Activated T-helper 1 cell treated with anti-CD3 and anti-CD28 coated beads, Interleukin-12 subunit alpha, Interleukin-12 subunit beta, Interleukin-2, Interleukin-4 antibody, amounts not matched to agents 30 ng/mL and 10 ng/mL and 1 ng/mL, durations not matched to agents 14 hours and 24 hours and 36 hours (primary cell): ENCODE data around the gene BPHL. TPM values are rescaled to one million over a fixed set of nuclear protein-coding genes. Genes with fewer than 3 reads are reported as not detected.
"Not testable (repeated sequence)": the region's sequence is repeated elsewhere in the genome, so short reads cannot be mapped to it uniquely, and the experiment has no call there.

Experiments
- DNase-seq: peaks from one replicate; pipeline ENCODE4 v3.0.0; 2021; ENCODE audit warnings: low spot score
- H3K27ac Mint-ChIP-seq: one replicate; pipeline ENCODE4 v1.8.0; 2021; ENCODE audit warnings: mild to moderate bottlenecking, mixed read lengths
- H3K27me3 Mint-ChIP-seq: one replicate; pipeline ENCODE4 v1.8.0; 2022; ENCODE audit warnings: mild to moderate bottlenecking, moderate library complexity, mixed read lengths; ENCODE audit not compliant: insufficient read depth
- H3K36me3 Mint-ChIP-seq: one replicate; pipeline ENCODE4 v1.8.0; 2021; ENCODE audit warnings: low read depth, mixed read lengths
- H3K4me1 Mint-ChIP-seq: one replicate; pipeline ENCODE4 v1.8.0; 2021; ENCODE audit warnings: low read depth, mixed read lengths
- H3K4me3 Mint-ChIP-seq: one replicate; pipeline ENCODE4 v1.8.0; 2021; ENCODE audit warnings: mild to moderate bottlenecking, moderate library complexity, mixed read lengths
- H3K9me3 Mint-ChIP-seq: one replicate; pipeline ENCODE4 v1.8.0; 2021; ENCODE audit warnings: mixed read lengths
- intact Hi-C: fragments of 100-400 bp; cut with micrococcal nuclease; formaldehyde crosslinking; loops from one replicate; pipeline ENCODE4 v1.15.1; 2024
- total RNA-seq: library from RNA; stranded (reverse); gene quantifications from 2 replicates; pipeline ENCODE4 v1.2.3, GENCODE V29; 2022

BPHL gene
- total RNA-seq, 1 donor from 2014 or later = 7.9 TPM

DNA sequence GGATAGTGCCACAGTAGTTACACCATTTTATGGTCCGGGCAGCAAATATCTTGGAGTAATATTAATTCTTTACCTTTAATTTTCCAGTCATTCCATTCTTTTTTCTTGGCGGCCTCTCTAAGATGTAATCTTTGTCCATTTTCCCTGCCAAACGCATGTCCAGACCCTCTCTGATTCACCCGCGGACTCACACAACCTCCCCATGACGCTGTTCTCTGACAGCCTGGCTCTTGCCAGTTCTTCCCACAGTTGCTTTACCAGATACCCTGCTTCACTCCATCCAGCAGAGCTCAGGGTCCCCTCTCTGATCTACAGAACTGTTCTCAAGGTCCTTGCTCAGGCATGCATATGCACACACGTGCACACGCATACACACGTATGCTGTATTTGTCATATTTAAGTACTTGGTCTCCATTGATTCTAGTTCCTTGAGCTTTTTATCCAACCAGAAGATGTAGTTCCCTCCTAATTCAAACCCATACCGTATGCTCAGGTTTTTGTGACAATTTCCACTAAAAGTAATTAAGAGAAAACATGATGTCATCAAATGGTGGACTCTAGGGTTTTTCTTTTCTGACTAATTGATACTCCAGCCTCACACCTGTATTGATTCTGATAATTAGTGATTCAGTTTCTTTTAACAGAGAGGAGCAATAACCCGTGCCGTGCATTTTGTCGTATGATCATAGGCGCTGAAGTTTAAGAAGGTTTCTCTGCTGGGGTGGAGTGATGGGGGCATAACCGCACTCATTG lies 10.0 kb downstream of the BPHL start:
- Mint-ChIP-seq H3K27ac (no peak overlapping the region), H3K4me3 (no peak overlapping the region), H3K4me1 (no peaks in the 10 kb centered on the region), H3K9me3 (no peaks in the 10 kb centered on the region), H3K36me3 (no peaks in the 10 kb centered on the region), H3K27me3 (no peaks in the 10 kb centered on the region)
- no peak for DNase-seq
- intact Hi-C loops = loop anchor here (5.0 kb wide), 1 partner anchor 604 kb away; no protein-coding TSS in a partner anchor

DNA sequence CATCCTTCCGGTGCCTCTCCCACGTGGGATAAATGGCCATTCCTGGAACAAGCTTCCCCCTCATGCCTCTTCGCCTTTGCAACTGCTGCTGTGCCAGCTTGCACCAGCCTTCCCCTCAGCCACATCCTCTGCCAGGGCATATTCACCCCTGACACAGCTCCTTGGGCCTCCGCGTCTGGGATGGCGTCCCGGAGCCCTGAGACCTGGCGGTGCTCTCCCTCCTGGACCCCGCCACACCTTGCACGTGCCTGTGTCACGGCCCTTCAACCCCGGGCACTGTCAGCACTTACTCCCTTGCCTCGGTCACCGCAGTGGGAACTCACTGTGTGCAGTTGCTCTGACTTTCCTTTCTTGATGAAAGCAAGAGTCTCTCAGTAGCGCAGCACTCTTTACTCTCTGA lies 13.2 kb downstream of the BPHL start:
- Mint-ChIP-seq H3K27ac (no peak overlapping the region), H3K9me3 (no peaks in the 10 kb centered on the region)
- intact Hi-C loops = no loop called here

DNA sequence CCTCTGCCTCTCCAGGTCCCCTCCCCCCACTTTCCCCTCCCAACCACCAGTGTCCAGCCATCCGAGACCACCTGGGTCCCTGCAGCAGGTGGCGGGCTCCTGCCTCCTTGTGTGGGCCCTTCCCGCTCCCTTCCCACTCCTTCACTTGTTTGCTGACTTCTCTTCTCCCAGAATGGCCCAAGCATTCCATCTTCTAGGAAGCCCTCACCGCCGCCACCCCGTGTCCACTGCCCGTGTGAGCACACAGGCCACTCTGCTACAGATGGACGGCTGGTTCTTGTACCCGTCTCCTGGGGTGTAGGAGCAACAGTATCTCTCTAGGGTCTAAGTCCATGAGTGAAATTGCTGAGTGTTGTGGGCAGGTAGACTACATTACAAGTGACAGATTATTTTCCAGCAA lies 15.0 kb downstream of the BPHL start:
- no peak overlapping the region for H3K27ac Mint-ChIP-seq

More for the DNA sequence above, 13.2 kb downstream of the BPHL start:
- no peak for DNase-seq
- no peaks in the 10 kb centered on the region for H3K4me1 Mint-ChIP-seq
- no peaks in the 10 kb centered on the region for H3K36me3 Mint-ChIP-seq
- no peaks in the 10 kb centered on the region for H3K27me3 Mint-ChIP-seq
- no peak overlapping the region for H3K4me3 Mint-ChIP-seq

DNA sequence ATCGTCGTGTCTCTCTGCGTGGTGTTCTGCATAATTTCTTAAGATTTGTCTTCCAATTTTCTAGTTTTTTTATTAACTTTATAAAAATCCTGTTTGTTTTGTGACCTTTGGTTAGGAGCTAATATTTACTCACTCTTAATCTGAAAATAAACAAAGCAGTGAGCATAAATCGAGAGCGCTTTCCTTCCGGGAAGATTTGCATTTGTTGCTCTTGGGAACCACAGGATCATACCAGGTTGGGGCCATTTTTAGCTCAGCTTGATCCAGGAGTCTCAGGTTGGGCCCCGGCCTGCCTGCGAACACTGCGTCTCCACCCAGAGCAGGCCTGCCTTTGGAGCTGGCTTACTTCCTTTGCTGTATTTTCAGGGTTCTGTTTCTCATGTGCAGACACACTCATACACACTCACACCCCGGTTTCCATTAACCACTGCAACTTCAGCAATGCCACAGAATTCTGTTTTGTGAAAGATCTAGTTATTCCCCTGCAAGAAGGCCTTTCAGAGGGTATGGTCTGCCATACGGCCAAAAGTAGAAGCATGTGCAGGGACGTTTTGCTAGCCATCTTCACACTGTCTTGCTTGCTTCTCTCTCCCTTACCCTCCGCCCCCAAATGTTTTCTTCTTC lies 17.3 kb downstream of the BPHL start:
- H3K9me3 Mint-ChIP-seq = no peaks in the 10 kb centered on the region
- peaks cover 2% of the 10 kb centered on the region for H3K36me3 Mint-ChIP-seq
- H3K4me3 Mint-ChIP-seq = no peak overlapping the region
- peaks cover 3% of the 10 kb centered on the region for H3K27me3 Mint-ChIP-seq
- no peak overlapping the region for H3K27ac Mint-ChIP-seq
- no peaks in the 10 kb centered on the region for H3K4me1 Mint-ChIP-seq
- DNase-seq = no peak
- intact Hi-C loops = no loop called here

More for the DNA sequence above, 15.0 kb downstream of the BPHL start:
- Mint-ChIP-seq H3K4me3 (no peak overlapping the region), H3K36me3 (no peaks in the 10 kb centered on the region), H3K4me1 (no peaks in the 10 kb centered on the region), H3K9me3 (no peaks in the 10 kb centered on the region), H3K27me3 (no peaks in the 10 kb centered on the region)
- DNase-seq = no peak
- intact Hi-C loops = no loop called here

DNA sequence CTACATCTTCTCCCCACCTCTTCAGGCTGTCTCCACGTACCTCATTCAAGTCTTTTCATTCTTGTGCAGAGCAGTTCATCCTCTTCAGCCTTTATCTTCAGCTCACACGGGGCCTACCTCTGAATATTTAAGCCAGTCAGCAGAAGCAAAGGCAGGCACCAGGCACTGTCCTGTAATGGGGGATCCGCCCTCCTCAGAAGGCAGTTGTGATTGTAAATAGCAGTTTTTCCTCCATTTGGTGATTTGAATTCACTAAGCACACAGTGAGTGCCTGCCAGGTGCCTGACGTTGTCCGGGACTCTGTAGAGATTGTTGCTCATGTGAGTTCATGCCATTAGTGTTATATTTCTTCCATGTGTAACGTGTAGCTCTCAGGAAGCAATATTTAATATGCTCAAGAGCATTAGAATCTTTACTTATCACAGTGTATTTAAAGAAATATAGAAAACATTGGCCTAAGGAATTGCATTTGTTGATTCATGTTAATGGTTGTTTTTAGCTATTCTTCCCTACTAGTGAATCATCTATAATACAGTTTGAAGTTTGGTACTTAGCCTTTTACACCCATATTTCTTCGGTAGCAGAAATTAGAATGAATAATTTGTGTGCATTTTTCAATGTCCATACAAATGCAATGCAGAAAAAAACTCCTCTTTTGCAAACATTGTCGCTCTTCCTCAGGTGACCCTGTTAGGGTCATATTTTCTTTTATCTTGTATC lies 17.9 kb downstream of the BPHL start:
- no peaks in the 10 kb centered on the region for H3K9me3 Mint-ChIP-seq
- H3K36me3 Mint-ChIP-seq = peaks cover 2% of the 10 kb centered on the region
- H3K4me1 Mint-ChIP-seq = no peaks in the 10 kb centered on the region
- DNase-seq = no peak
- no peak overlapping the region for H3K27ac Mint-ChIP-seq
- no peak overlapping the region for H3K4me3 Mint-ChIP-seq
- intact Hi-C loops = no loop called here
- H3K27me3 Mint-ChIP-seq = peaks cover 3% of the 10 kb centered on the region

DNA sequence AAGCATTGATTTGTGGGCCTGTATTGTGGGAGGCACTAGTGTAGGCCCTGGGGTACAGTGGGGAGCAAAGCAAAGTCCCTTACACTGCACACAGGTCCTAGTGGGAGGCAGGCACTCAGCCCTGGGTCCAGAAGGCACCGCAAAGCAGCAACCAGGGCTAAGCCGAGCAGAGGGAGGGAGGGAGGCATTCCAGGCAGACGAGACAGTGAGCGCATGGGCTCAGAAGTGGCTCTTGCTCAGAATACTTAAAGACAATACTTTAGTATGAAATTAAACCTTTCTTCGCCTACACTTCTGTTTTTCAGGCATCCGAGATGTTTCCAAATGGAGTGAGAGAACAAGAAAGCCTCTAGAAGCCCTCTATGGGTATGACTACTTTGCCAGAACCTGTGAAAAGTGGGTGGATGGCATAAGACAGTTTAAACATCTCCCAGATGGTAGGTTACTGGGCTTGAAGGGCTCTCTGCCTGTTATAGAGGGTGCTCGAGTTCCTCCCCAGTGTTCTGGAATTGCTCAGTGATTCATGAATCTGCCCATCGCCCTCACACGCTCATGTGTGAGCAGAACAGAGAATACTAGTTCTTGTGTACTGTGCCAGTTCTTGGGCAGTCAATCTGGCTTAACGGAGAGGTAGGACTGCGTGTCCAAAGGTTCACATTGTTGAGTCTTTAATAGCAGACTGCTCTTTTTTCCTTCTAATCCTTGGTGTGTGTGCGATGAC lies 18.7 kb downstream of the BPHL start:
- Mint-ChIP-seq H3K9me3 (no peaks in the 10 kb centered on the region), H3K27ac (no peak overlapping the region), H3K4me3 (no peak overlapping the region), H3K36me3 (peaks cover 2% of the 10 kb centered on the region), H3K27me3 (peaks cover 3% of the 10 kb centered on the region), H3K4me1 (no peaks in the 10 kb centered on the region)
- intact Hi-C loops = no loop called here
- no peak for DNase-seq

DNA sequence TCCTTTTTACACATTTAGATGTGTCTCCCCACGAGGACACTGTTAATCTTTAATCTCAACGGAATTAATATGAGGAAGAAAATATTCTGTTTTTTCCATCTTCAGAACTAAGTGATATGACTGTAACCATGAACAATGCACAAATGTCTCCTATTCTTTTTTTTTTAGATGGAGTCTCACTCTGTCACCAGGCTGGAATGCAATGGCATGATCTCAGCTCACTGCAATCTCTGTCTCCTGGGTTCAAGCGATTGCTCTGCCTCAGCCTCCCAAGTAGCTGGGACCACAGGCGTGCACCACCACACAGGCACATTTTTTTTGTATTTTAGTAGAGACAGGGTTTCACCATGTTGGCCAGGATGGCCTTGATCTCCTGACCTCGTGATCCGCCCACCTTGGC lies 19.4 kb downstream of the BPHL start:
- H3K4me1 Mint-ChIP-seq, intact Hi-C loops, H3K27me3 Mint-ChIP-seq, DNase-seq, H3K9me3 Mint-ChIP-seq, H3K36me3 Mint-ChIP-seq, H3K4me3 Mint-ChIP-seq, H3K27ac Mint-ChIP-seq: not testable (repeated sequence)

DNA sequence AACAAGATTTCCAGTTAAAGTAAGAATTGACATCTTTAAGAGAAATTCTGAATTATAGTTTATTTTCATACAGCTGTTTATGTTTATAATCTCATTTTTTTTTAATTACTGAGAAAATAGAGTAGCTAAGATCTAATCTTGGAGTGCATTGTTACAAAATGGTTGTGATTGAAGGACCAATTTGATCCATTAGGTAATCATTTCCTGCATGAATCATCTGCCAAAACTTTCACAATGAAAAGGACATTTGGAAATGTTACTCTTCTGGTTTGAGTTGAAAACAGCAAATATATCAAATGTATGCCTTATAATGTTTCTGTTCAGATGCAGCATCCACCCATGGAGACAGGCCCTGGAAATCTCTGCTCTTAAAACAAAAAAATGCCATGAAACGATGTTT lies 19.8 kb downstream of the BPHL start:
- DNase-seq = no peak
- intact Hi-C loops = no loop called here
- Mint-ChIP-seq H3K36me3 (peaks cover 2% of the 10 kb centered on the region), H3K4me3 (no peak overlapping the region), H3K4me1 (no peaks in the 10 kb centered on the region), H3K9me3 (no peaks in the 10 kb centered on the region), H3K27ac (no peak overlapping the region), H3K27me3 (peaks cover 3% of the 10 kb centered on the region)

DNA sequence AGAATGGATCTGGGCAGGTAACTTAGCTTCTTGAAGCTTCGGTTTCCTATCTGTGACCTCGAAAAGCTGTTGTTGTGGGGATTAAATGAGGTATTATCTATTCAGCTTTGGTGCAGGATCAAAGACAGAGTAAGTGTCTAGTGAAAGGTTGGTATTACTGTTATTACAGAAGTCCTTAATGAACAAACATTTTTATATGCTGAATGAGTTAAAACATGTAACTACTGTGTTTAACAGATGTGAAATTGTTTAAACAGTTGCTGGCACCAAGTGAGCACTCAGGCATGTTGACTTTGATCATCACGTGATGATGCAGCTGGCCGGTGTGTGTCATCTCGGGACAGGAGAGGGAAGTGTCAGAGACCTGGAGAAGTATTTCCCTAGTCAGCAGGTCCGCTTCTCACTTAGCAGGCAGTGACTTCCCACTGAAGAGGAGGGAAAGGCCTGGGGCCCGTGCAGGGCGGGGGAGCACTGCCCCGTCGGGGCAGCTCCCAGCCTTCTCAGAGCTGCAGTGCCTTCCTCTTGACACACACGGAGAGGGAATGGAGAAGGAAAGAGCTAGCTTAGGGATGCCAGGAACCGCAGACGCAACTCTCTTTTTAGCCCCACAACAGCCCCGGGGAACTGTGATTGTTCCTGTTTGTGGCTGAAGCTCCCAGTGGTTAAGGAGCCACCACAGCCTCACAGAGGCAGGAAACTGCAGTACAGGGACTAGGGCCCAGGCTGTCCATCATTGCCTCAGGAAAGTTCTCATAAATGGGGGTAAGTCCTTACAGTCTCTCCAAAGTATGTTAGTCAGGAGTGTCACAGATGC lies 20.8 kb downstream of the BPHL start:
- Mint-ChIP-seq H3K4me1 (no peaks in the 10 kb centered on the region), H3K9me3 (no peaks in the 10 kb centered on the region), H3K27ac (no peak overlapping the region), H3K27me3 (peaks cover 3% of the 10 kb centered on the region), H3K4me3 (no peak overlapping the region), H3K36me3 (peaks cover 2% of the 10 kb centered on the region)
- intact Hi-C loops = no loop called here
- no peak for DNase-seq

DNA sequence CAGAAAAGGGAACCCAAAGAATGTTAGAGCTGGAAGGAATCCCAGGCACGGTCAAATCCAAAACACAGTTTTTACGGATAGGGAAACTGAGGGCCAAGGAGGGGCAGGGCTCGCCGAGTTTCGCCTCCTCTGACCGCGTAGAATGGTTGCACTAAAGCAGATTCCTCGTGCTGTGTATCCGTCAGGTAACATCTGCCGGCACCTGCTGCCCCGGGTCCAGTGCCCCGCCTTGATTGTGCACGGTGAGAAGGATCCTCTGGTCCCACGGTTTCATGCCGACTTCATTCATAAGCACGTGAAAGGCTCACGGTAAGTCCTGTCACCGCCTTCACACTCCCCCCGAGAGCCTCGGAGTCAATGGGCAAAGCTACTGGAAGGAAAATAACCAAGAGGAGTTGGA lies 21.7 kb downstream of the BPHL start:
- peaks cover 3% of the 10 kb centered on the region for H3K27me3 Mint-ChIP-seq
- no peak for DNase-seq
- intact Hi-C loops = no loop called here
- H3K36me3 Mint-ChIP-seq = peaks cover 2% of the 10 kb centered on the region
- peaks cover 8% of the 10 kb centered on the region for H3K4me1 Mint-ChIP-seq
- H3K9me3 Mint-ChIP-seq = no peaks in the 10 kb centered on the region
- no peak overlapping the region for H3K27ac Mint-ChIP-seq
- no peak overlapping the region for H3K4me3 Mint-ChIP-seq

DNA sequence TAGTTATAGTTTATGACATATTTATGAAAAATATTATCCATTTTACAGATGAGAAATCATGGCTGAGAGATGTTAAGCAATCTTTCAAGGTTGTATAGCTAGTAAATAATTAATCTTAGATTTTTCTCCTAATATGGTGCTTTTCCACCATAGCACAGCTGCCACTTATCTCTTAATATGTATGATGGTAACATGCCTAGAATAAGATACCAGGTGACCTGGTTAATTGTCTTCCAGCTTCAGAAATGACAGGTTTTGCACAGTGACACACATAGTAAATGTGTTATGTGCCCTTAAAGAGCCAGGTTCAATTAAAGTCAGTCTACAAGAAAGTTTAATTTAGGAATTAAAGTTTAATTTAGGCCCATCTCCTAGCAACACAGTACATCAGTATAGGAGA lies 24.0 kb downstream of the BPHL start:
- peaks cover 2% of the 10 kb centered on the region for H3K36me3 Mint-ChIP-seq
- intact Hi-C loops = no loop called here
- H3K27me3 Mint-ChIP-seq = peaks cover 3% of the 10 kb centered on the region
- H3K4me1 Mint-ChIP-seq = peaks cover 8% of the 10 kb centered on the region
- H3K4me3 Mint-ChIP-seq = no peak overlapping the region
- H3K9me3 Mint-ChIP-seq = no peaks in the 10 kb centered on the region
- no peak overlapping the region for H3K27ac Mint-ChIP-seq
- DNase-seq = no peak

DNA sequence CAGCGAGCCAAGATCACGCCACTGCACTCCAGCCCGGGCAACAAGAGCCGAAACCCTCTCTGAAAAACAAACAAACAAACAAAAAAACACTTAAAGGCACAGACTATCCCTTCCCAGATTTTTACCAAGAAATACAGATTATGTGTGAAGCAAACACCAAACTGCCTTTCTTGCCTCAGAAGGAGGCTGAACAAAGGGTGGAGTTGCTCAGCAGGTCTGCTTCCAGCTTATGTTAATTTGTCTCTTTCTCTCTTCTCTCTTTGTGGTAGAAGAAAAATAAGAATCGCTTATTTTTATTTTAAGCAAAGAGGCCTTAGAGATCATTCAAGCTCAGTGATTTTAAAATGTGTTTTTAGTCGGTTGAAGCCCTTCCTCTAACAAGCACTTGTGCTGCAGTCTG lies 24.6 kb downstream of the BPHL start:
- H3K27ac Mint-ChIP-seq = no peak overlapping the region
- DNase-seq = no peak
- H3K4me3 Mint-ChIP-seq = no peak overlapping the region
- H3K4me1 Mint-ChIP-seq = peaks cover 8% of the 10 kb centered on the region
- intact Hi-C loops = no loop called here
- H3K36me3 Mint-ChIP-seq = peaks cover 2% of the 10 kb centered on the region
- peaks cover 3% of the 10 kb centered on the region for H3K27me3 Mint-ChIP-seq
- H3K9me3 Mint-ChIP-seq = no peaks in the 10 kb centered on the region
